ENCODE data around the gene RSRC1.
"Not testable (repeated sequence)": the region's sequence is repeated elsewhere in the genome, so short reads cannot be mapped to it uniquely, and the experiment has no call there.

RSRC1 gene

GRCh38 chr3:158528076-158528674 lies 418.3 kb downstream of the RSRC1 start:
- DNase-seq (ENCODE audit: low spot score), result no peak

DNA sequence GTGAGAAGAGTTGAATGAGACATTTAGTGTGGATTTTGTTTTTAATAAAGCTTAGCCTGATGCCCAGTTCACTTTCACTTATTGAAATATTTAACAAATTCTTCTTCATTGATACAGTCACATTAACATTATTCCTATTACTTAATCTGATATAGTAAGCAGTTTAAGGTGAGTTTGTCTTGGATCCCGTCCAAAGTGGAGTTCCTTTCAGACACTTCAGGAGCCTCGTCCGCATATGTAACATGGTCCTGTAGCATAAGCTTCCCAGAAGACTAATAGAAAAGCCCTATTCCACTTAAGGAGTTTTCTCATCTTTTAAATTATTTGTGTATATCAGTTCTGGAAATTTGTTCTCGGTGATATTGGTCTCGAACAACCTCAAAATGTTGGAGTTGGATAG lies 421.4 kb downstream of the RSRC1 start:
- DNase-seq (ENCODE audit: low spot score), result no peak

GRCh38 chr3:158532099-158532734 lies 422.3 kb downstream of the RSRC1 start:
- DNase-seq (ENCODE audit: low spot score), result peak; percentile 7

DNA sequence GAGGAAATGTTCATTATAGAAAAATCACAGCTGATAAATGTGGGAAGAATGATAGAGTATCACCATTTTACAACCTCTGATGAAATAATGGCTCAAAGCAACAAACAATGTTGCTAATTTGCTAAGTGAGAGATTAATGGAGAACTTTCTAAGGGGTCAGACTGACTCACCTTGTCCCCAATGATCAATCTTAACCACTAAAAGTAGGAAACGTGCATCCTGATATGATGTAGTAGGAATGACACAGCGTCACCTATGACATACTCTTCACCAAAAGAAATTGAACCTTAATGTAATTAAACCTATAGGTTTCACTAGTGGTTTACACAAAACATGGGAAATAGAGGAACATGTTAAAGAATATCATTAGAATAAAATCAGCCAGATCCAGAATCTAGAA lies 426.0 kb downstream of the RSRC1 start:
- DNase-seq (ENCODE audit: low spot score), result no peak

- DNase-seq (ENCODE audit: low spot score), result peak; percentile 7
Measured at GRCh38 chr3:158539414-158540014, 429.6 kb downstream of the RSRC1 start.

DNA sequence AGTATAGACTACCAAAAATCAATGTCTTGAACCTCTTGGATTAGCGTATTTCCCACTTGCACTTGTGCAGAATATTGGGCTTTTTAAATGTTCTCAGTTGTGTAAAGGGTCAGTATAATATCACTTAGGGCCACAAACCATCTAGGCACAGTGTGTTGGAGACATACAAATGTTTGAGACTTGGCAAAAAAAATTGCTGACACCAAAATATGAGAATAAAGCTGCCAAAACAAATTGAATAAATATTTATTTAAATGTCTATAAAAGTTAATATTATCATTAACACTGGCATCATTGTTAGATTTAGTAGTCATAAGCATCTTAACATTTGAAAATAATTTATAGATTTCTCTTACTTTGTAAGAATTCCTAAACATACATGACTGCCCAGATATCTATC lies 430.2 kb downstream of the RSRC1 start:
- DNase-seq (ENCODE audit: low spot score), result no peak

GRCh38 chr3:158548691-158549090 lies 438.8 kb downstream of the RSRC1 start:
- no peak for DNase-seq (ENCODE audit: low spot score)

DNA sequence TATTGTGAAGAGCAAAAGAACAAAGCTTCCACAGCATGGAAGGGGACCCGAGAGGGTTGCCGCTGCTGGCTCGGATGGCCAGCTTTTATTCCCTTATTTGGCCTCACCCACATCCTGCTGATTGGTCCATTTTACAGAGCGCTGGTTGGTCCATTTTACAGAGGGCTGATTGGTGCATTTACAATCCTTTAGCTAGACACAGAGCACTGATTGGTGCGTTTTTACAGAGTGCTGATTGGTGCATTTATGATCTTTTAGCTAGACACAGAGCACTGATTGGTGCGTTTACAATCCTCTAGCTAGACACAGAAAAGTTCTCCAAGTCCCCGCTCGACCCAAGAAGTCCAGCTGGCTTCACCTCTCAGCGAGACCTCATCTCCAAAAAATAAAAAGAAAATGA lies 440.0 kb downstream of the RSRC1 start:
- DNase-seq (ENCODE audit: low spot score), result not testable (repeated sequence)

DNA sequence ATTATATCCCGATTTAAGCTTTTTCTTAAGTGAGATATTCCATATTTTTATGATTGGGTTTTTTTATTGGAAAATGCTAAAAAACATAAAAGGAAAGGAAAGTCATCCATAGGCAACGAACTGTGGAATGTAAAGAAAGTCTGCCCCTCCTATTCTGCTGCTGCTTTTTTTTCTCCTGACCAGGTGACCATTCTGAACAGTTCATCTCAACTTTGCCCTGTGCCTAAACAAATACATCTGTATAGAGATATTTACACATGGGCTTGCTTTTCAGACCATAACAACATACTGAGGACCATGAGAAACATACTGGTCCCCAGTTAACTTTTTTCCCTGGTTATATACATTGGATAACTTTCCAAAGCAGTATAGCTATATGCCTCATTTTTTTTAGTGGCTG lies 442.2 kb downstream of the RSRC1 start:
- DNase-seq (ENCODE audit: low spot score), result no peak

DNA sequence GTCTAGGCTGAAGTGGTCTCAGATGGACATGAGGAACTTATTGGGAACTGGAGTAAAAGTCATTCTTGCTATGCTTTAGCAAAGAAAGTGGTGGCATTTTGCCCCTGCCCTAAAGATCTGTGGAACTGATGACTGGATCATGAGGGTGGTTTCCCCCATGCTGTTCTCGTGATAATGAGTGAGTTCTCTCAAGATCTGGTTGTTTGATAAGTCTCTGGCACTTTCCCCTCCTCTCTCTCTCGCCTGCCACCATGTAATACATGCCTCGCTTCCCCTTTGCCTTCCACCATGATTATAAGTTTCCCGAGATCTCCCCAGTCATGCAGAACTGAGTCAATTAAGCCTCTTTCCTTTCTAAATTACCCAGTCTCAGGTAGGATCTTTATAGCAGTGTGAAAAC lies 449.6 kb downstream of the RSRC1 start:
- DNase-seq (ENCODE audit: low spot score), result no peak

DNA sequence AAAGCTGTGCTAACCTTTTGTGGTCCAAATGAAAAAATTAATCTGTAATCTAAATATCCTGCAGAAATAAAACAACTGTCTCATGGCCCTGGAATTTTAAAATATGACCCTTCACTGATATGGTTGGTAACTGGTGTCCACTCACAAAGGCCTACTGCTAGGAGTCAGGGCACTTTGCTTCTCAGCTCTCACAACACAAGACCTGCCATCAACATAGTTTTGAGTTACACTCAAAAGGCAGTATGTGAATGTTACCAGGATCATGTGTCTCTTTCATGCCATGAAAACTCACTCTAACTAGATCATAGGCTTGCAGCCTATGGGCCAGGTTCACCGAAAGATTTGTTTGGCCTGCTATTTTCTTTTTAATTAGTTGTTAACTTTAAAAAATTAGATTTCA lies 451.1 kb downstream of the RSRC1 start:
- no peak for DNase-seq (ENCODE audit: low spot score)

DNA sequence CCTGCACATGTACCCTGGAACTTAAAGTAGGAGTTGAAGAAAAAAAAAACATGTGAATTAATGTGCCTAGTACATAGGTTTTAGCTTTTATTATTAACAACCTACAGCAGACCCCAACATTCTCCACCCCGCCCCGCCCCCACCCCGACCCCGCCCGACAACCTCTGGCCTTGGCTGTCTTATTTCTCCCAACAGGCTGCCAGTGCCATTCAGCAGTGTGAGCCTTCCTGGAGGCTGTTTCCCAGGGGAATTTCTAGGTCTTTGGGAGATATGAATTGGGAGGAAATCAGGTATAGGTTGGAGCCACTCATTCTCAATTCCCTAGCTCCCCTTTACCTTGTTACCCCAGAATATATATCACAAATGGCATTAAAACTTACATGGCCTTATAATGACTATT lies 452.8 kb downstream of the RSRC1 start:
- DNase-seq (ENCODE audit: low spot score), result no peak

- no peak for DNase-seq (ENCODE audit: low spot score)
Measured at GRCh38 chr3:158563076-158563475, 453.2 kb downstream of the RSRC1 start.

- no peak for DNase-seq (ENCODE audit: low spot score)
Measured at GRCh38 chr3:158565076-158565475, 455.2 kb downstream of the RSRC1 start.

GRCh38 chr3:158568784-158569183 lies 458.9 kb downstream of the RSRC1 start:
- no peak for DNase-seq (ENCODE audit: low spot score)

GRCh38 chr3:158569794-158570193 lies 459.9 kb downstream of the RSRC1 start:
- DNase-seq (ENCODE audit: low spot score), result no peak

GRCh38 chr3:158570999-158571702 lies 461.3 kb downstream of the RSRC1 start, which contains the start of gene MLF1:
Gene MLF1, plus strand, starts transcription at chr3:158571194. Its CDS starts 107 bp downstream, at chr3:158571301.
- DNase-seq (ENCODE audit: low spot score), result peak; percentile 97

GRCh38 chr3:158571969-158572765 lies 462.3 kb downstream of the RSRC1 start:
- no peak for DNase-seq (ENCODE audit: low spot score)

- DNase-seq (ENCODE audit: low spot score), result no peak
Measured at GRCh38 chr3:158572766-158573060, 462.8 kb downstream of the RSRC1 start.

DNA sequence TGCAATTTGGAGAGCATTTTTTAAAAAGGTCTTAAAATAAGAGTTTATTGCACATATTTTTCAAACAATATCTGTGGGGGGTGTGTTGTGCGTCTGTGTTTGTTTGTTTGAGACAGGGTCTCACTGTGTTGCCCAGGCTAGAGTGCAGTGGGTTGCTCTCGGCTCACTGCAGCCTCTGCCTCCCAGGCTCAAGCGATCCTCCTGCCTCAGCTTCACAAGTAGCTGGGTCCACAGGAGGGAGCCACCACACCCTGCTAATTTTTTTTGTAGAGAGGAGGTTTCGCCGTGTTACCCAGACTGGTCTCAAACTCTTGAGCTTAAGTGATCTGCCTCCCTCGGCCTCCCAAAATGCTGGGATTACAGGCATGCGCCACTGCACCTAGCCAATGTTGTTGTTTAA lies 463.8 kb downstream of the RSRC1 start:
- no peak for DNase-seq (ENCODE audit: low spot score)

DNA sequence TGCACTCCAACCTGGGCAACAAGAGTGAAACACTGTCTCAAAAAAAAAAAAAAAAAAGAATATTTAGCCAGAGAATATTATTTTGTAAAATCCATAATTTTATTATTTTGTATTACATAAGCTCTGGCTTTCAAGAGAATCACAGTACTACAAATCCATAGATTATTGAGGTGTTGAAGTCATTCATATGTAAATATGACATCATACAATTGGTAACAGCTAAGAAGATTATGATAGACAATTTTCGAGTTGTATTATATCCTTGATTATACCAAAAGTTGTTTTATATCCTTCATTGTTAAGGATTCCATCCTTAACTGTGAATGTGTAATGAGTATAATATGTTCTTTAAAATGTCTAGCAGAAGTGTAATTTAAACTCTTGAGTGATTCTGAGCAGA lies 464.8 kb downstream of the RSRC1 start:
- no peak for DNase-seq (ENCODE audit: low spot score)

- no peak for DNase-seq (ENCODE audit: low spot score)
Measured at GRCh38 chr3:158590223-158590622, 480.3 kb downstream of the RSRC1 start.
